Measurements from ENCODE around the gene RNF125.

- no peak for TF ChIP-seq FOXK2 (IDR thresholded peaks at IDR 0.05)
- no peak for TF ChIP-seq SP1 (IDR thresholded peaks at IDR 0.05)
- no peak for TF ChIP-seq LEF1 (IDR thresholded peaks at IDR 0.05; ENCODE audit: borderline replicate concordance)
- no peak for TF ChIP-seq L3MBTL2 (conservative IDR thresholded peaks at IDR 0.05)
- no peak for TF ChIP-seq CTBP1 (IDR thresholded peaks at IDR 0.05; ENCODE audit: borderline replicate concordance)
- no peak for TF ChIP-seq BHLHE40 (IDR thresholded peaks at IDR 0.05; ENCODE audit: borderline replicate concordance)
- TF ChIP-seq ARNT (IDR thresholded peaks at IDR 0.05): no peak
- TF ChIP-seq ZNF384 (IDR thresholded peaks at IDR 0.05): no peak
- no peak for TF ChIP-seq SUZ12 (IDR thresholded peaks at IDR 0.05)
- TF ChIP-seq FOXM1 (IDR thresholded peaks at IDR 0.05; ENCODE audit: borderline replicate concordance): no peak
- TF ChIP-seq HDGF (IDR thresholded peaks at IDR 0.05; ENCODE audit: borderline replicate concordance): no peak
Observed at GRCh38 chr18:32091325-32091723, 72.7 kb downstream of the RNF125 start.

Data from HEK293T (cell line).